ENCODE results near the gene AGAP3. TPM values are rescaled to one million over a fixed set of nuclear protein-coding genes. Genes with fewer than 3 reads are reported as not detected.

Gene AGAP3
- polyA plus RNA-seq, 3 donors = 6.4 to 133 (median 6.8) TPM

GRCh38 chr7:151099486-151100211 is 13.4 kb downstream of the AGAP3 start:
- H4K20me1 ChIP-seq (ENCODE audit: insufficient read depth, low read length) = peaks cover 100% of the 10 kb centered on the region
- WGBS (ENCODE audit: insufficient coverage) = 92% methylated on average over 15 of the region's 20 CpGs
- no peak for DNase-seq

DNA sequence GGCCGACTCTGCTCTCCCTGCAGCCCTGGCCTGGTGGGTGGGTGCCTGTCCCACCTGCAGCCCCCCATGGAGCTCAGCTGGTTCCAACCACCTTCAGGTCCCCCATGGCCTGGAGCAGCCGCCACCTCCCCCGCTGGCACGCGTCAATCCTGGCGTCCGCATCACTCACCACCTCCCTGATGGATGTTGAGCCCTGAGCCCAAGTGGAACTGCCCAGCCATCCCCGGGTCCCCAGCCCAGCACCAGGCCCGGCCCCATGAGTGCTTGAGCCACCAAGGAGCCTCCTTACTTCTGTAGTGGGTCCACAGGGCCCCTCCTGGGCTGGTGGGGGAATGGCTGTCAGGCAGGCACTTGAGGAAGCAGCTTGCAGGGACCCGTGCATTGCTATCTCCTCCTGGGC is 14.6 kb downstream of the AGAP3 start:
- Mint-ChIP-seq H3K9me3 (peaks cover 0 to 1% (median 0%) of the 10 kb centered on the region in 7 donors), H3K36me3 (peaks cover 17 to 24% of the 10 kb centered on the region in 2 donors), H3K27ac (no peak overlapping the region), H3K27me3 (ENCODE audit: low read depth in 3 of 3) (no peaks in the 10 kb centered on the region), H3K4me3 (no peak overlapping the region), H3K4me1 (peaks cover 7% of the 10 kb centered on the region)
- 95% methylated on average over 8 of the region's 10 CpGs for WGBS (ENCODE audit: insufficient coverage)
- Histone ChIP-seq H3K9ac (ENCODE audit: insufficient read depth, low read length, poor library complexity, severe bottlenecking) (no peak overlapping the region), H3K27ac (ENCODE audit: low read depth in 1 of 2, low read length in 2 of 2) (no peak overlapping the region), H2AFZ (ENCODE audit: insufficient read depth, low read depth, low read length, poor library complexity, severe bottlenecking) (no peak overlapping the region), H3K4me3 (replicated peaks in 1 of 3; ENCODE audit: low read depth in 2 of 3, low read length in 3 of 3) (no peak overlapping the region), H3K79me2 (ENCODE audit: insufficient read depth, low read length) (peaks cover 45% of the 10 kb centered on the region), H3K9me3 (replicated peaks in 1 of 2; ENCODE audit: control insufficient read depth in 1 of 2, insufficient read depth in 1 of 2, low read length in 2 of 2) (no peaks in the 10 kb centered on the region), H3K27me3 (ENCODE audit: control insufficient read depth in 2 of 2, insufficient read depth in 2 of 2, low read length in 2 of 2) (no peaks in the 10 kb centered on the region), H3K4me2 (replicated peaks; ENCODE audit: extremely low read depth, low read length, poor library complexity, severe bottlenecking) (no peak overlapping the region), H3K36me3 (replicated peaks in 1 of 2; ENCODE audit: control insufficient read depth in 1 of 2, insufficient read depth in 2 of 2, low read length in 2 of 2) (no peaks in the 10 kb centered on the region), H3K4me1 (ENCODE audit: control insufficient read depth in 1 of 2, insufficient read depth in 2 of 2, low read length in 2 of 2) (no peaks in the 10 kb centered on the region), H4K20me1 (ENCODE audit: insufficient read depth, low read length) (peaks cover 100% of the 10 kb centered on the region)
- TF ChIP-seq, protein P1, sequence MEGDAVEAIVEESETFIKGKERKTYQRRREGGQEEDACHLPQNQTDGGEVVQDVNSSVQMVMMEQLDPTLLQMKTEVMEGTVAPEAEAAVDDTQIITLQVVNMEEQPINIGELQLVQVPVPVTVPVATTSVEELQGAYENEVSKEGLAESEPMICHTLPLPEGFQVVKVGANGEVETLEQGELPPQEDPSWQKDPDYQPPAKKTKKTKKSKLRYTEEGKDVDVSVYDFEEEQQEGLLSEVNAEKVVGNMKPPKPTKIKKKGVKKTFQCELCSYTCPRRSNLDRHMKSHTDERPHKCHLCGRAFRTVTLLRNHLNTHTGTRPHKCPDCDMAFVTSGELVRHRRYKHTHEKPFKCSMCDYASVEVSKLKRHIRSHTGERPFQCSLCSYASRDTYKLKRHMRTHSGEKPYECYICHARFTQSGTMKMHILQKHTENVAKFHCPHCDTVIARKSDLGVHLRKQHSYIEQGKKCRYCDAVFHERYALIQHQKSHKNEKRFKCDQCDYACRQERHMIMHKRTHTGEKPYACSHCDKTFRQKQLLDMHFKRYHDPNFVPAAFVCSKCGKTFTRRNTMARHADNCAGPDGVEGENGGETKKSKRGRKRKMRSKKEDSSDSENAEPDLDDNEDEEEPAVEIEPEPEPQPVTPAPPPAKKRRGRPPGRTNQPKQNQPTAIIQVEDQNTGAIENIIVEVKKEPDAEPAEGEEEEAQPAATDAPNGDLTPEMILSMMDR (IDR thresholded peaks at IDR 0.05) = no peak
- intact Hi-C loops (cut with micrococcal nuclease) = no loop called here
- DNase-seq = no peak

More at GRCh38 chr7:151099486-151100211, 13.4 kb downstream of the AGAP3 start:
- H3K36me3 Mint-ChIP-seq = peaks cover 14 to 17% of the 10 kb centered on the region in 2 donors
- H3K27ac Mint-ChIP-seq = no peak overlapping the region
- Histone ChIP-seq H3K4me2 (replicated peaks; ENCODE audit: extremely low read depth, low read length, poor library complexity, severe bottlenecking) (no peak overlapping the region), H3K27ac (ENCODE audit: low read depth in 1 of 2, low read length in 2 of 2) (no peak overlapping the region), H3K9ac (ENCODE audit: insufficient read depth, low read length, poor library complexity, severe bottlenecking) (no peak overlapping the region), H3K4me1 (ENCODE audit: control insufficient read depth in 1 of 2, insufficient read depth in 2 of 2, low read length in 2 of 2) (no peaks in the 10 kb centered on the region), H3K4me3 (replicated peaks in 1 of 3; ENCODE audit: low read depth in 2 of 3, low read length in 3 of 3) (no peak overlapping the region), H2AFZ (ENCODE audit: insufficient read depth, low read depth, low read length, poor library complexity, severe bottlenecking) (no peak overlapping the region), H3K9me3 (replicated peaks in 1 of 2; ENCODE audit: control insufficient read depth in 1 of 2, insufficient read depth in 1 of 2, low read length in 2 of 2) (no peaks in the 10 kb centered on the region), H3K79me2 (ENCODE audit: insufficient read depth, low read length) (peaks cover 58% of the 10 kb centered on the region), H3K27me3 (ENCODE audit: control insufficient read depth in 2 of 2, insufficient read depth in 2 of 2, low read length in 2 of 2) (no peaks in the 10 kb centered on the region), H3K36me3 (replicated peaks in 1 of 2; ENCODE audit: control insufficient read depth in 1 of 2, insufficient read depth in 2 of 2, low read length in 2 of 2) (no peaks in the 10 kb centered on the region)
- H3K27me3 Mint-ChIP-seq (ENCODE audit: low read depth in 3 of 3) = no peaks in the 10 kb centered on the region
- H3K4me3 Mint-ChIP-seq = no peak overlapping the region
- intact Hi-C loops (cut with micrococcal nuclease) = loop anchor here in 1 of 2 donors (10.0 kb wide), 1 partner anchor 65 kb away; no protein-coding TSS in a partner anchor
- TF ChIP-seq, protein P1 (IDR thresholded peaks at IDR 0.05) = no peak
- peaks cover 9% of the 10 kb centered on the region for H3K4me1 Mint-ChIP-seq
- H3K9me3 Mint-ChIP-seq = peaks cover 0 to 1% (median 0%) of the 10 kb centered on the region in 7 donors

Measured in CD14-positive monocyte (primary cell).